Activated B cell treated with CpG ODN at 0.5 μM for 24 hours (primary cell): Measurements from ENCODE around the gene DDRGK1. TPM values are rescaled to one million over a fixed set of nuclear protein-coding genes. Genes with fewer than 3 reads are reported as not detected.

Experiments used
- ATAC-seq: fragments of 200-7000 bp; cut with Tn5 transposase; one replicate; pipeline ENCODE4 v1.10.0; 2021; ENCODE audit warnings: low read depth, mild to moderate bottlenecking, moderate library complexity
- CTCF ChIA-PET: fragments of 350-600 bp; sonication (Branson Sonifier 250); formaldehyde crosslinking; loops from one replicate; lab custom pipeline; 2021; ENCODE audit warnings: antibody characterized with exemption; lab: Charles Lee
- POLR2A ChIA-PET: fragments of 350-600 bp; sonication (Branson Sonifier 250); formaldehyde crosslinking; loops from one replicate; lab custom pipeline; 2021; ENCODE audit warnings: antibody characterized with exemption; lab: Charles Lee
- DNase-seq: peaks from one replicate; pipeline ENCODE4 v3.0.0; 2022
- H3K27ac Mint-ChIP-seq: one replicate; pipeline ENCODE4 v1.8.0; 2020; ENCODE audit warnings: mixed read lengths
- H3K27me3 Mint-ChIP-seq: one replicate; pipeline ENCODE4 v1.8.0; 2021; ENCODE audit warnings: mixed read lengths
- H3K36me3 Mint-ChIP-seq: one replicate; pipeline ENCODE4 v1.8.0; 2021; ENCODE audit warnings: low read depth, mixed read lengths
- H3K4me1 Mint-ChIP-seq: one replicate; pipeline ENCODE4 v1.8.0; 2021; ENCODE audit warnings: mixed read lengths
- H3K4me3 Mint-ChIP-seq: one replicate; pipeline ENCODE4 v1.8.0; 2020; ENCODE audit warnings: mild to moderate bottlenecking, mixed read lengths
- H3K9me3 Mint-ChIP-seq: one replicate; pipeline ENCODE4 v1.8.0; 2020; ENCODE audit warnings: mixed read lengths
- CTCF ChIP-seq: fragments of 200-600 bp; IDR thresholded peaks from one replicate; pipeline ENCODE4 v1.8.0; 2022; ENCODE audit warnings: antibody characterized with exemption, mild to moderate bottlenecking
- intact Hi-C: fragments of 100-400 bp; cut with micrococcal nuclease; formaldehyde crosslinking; loops from one replicate; pipeline ENCODE4 v1.15.1; 2024
- total RNA-seq: library from RNA; stranded (reverse); gene quantifications from 2 replicates; pipeline ENCODE4 v1.2.3, GENCODE V29; 2022

The DDRGK1 gene
- total RNA-seq, 1 donor from 2014 or later = 46.1 TPM

- Mint-ChIP-seq H3K4me3 (peak overlapping the region; percentile 52), H3K27me3 (peaks cover 4% of the 10 kb centered on the region), H3K27ac (no peak overlapping the region), H3K4me1 (peaks cover 30% of the 10 kb centered on the region), H3K36me3 (peaks cover 9% of the 10 kb centered on the region), H3K9me3 (no peaks in the 10 kb centered on the region)
- intact Hi-C loops = no loop called here
- POLR2A ChIA-PET = interaction anchor here (0.6 to 1.5 kb wide), 2 partner anchors 48 to 115 kb away, joined by 3 to 9 read pairs; partner anchors contain the start of gene ITPA
- TF ChIP-seq CTCF = no peak
- DNase-seq (no peak), ATAC-seq (no peak)
- CTCF ChIA-PET = no interaction called here
Measured at GRCh38 chr20:3161316-3162079, 43.0 kb downstream of the DDRGK1 start.

GRCh38 chr20:3160418-3160817 lies 44.1 kb downstream of the DDRGK1 start:
- TF ChIP-seq CTCF = no peak
- Mint-ChIP-seq H3K27ac (no peak overlapping the region), H3K4me3 (peak overlapping the region; percentile 24), H3K4me1 (peaks cover 40% of the 10 kb centered on the region), H3K9me3 (no peaks in the 10 kb centered on the region), H3K36me3 (peaks cover 16% of the 10 kb centered on the region), H3K27me3 (no peaks in the 10 kb centered on the region)
- CTCF ChIA-PET = interaction anchor here (1.7 kb wide), 1 partner anchor 107 kb away, joined by 4 read pairs; no protein-coding TSS in a partner anchor
- POLR2A ChIA-PET = interaction anchor here (0.6 to 1.3 kb wide), 4 partner anchors 19 to 248 kb away, joined by 3 to 15 read pairs (median 4); partner anchors contain the start of gene ITPA
- intact Hi-C loops = no loop called here
- ATAC-seq (no peak), DNase-seq (no peak)

DNA sequence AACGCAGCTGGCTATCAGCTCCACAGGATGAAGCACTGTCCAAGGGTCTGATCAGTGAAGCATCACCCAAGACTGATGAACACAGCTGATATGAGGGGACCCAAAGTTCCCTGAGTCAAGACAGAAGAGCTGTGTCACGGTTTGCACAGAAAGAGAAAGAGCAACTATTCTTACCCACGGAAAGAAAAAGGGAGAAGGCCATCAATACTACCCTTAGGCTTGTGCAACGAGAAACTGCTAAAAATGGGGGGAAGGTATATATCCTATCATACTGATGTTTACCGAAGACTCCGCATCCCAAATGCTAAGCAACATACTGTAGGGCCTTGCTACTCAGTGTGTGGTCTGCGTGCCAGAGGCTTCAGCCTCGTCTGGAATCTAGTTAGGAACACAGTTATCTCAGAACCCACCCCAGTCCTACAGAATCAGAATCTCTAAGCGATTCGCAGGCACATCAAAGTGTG lies 45.5 kb downstream of the DDRGK1 start:
- H3K27ac Mint-ChIP-seq = peak overlapping the region; percentile 93
- peaks cover 47% of the 10 kb centered on the region for H3K4me1 Mint-ChIP-seq
- H3K27me3 Mint-ChIP-seq = no peaks in the 10 kb centered on the region
- no peak for ATAC-seq
- H3K4me3 Mint-ChIP-seq = peak overlapping the region; percentile 88
- POLR2A ChIA-PET = interaction anchor here (0.5 to 1.4 kb wide), 6 partner anchors 12 to 114 kb away, joined by 3 to 5 read pairs (median 4); partner anchors contain the start of genes DDRGK1, ITPA and MRPS26
- H3K36me3 Mint-ChIP-seq = peaks cover 22% of the 10 kb centered on the region
- no peak for DNase-seq
- CTCF ChIA-PET = interaction anchor here (1.7 kb wide), 1 partner anchor 105 kb away, joined by 4 read pairs; no protein-coding TSS in a partner anchor
- intact Hi-C loops = loop anchor here (1.0 to 10.0 kb wide), 5 partner anchors 14 to 284 kb away; partner anchors contain the start of genes DDRGK1, LZTS3, MRPS26 and PTPRA
- H3K9me3 Mint-ChIP-seq = no peaks in the 10 kb centered on the region
- no peak for TF ChIP-seq CTCF

DNA sequence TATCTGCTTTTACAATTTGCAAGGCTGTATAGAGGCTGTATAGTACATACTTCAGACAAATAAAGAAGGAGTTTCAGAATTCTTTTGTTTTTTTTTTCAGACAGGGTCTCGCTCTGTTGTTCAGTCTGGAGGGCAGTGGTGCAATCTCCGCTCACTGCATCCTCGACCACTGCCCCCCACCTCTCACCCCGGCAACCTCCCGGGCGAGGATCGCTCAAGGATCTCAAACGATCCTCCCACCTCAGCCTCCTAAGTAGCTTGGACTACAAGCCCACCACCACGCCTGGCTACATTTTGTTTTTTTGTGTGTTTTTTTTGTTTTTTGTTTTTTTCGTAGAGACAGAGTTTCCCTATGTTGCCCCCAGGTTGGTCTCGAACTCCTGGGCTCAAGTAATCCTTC lies 46.7 kb downstream of the DDRGK1 start:
- no peak for TF ChIP-seq CTCF
- POLR2A ChIA-PET = interaction anchor here (0.7 to 1.1 kb wide), 2 partner anchors 31 to 113 kb away, joined by 3 to 4 read pairs; no protein-coding TSS in a partner anchor
- H3K36me3 Mint-ChIP-seq = peaks cover 30% of the 10 kb centered on the region

More for the DNA sequence above, 46.7 kb downstream of the DDRGK1 start:
- intact Hi-C loops = loop anchor here (2.0 to 10.0 kb wide), 4 partner anchors 41 to 283 kb away; partner anchors contain the start of genes DDRGK1, MRPS26 and PTPRA
- DNase-seq (no peak), ATAC-seq (no peak)
- CTCF ChIA-PET = no interaction called here
- peak overlapping the region; percentile 70 for H3K4me3 Mint-ChIP-seq
- peak overlapping the region; percentile 80 for H3K27ac Mint-ChIP-seq
- no peaks in the 10 kb centered on the region for H3K27me3 Mint-ChIP-seq
- peaks cover 56% of the 10 kb centered on the region for H3K4me1 Mint-ChIP-seq
- H3K9me3 Mint-ChIP-seq = no peaks in the 10 kb centered on the region
